Endothelial cell of hepatic sinusoid (primary cell): ENCODE data around the gene PDF.
"Not testable (repeated sequence)": the region's sequence is repeated elsewhere in the genome, so short reads cannot be mapped to it uniquely, and the experiment has no call there.

Experiments
- in situ Hi-C: cut with HindIII; loops from 2 replicates; pipeline ENCODE4 v1.10.0; 2017; ENCODE audit warnings: low sequenced_read_pairs

Gene PDF, protein sequence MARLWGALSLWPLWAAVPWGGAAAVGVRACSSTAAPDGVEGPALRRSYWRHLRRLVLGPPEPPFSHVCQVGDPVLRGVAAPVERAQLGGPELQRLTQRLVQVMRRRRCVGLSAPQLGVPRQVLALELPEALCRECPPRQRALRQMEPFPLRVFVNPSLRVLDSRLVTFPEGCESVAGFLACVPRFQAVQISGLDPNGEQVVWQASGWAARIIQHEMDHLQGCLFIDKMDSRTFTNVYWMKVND

DNA sequence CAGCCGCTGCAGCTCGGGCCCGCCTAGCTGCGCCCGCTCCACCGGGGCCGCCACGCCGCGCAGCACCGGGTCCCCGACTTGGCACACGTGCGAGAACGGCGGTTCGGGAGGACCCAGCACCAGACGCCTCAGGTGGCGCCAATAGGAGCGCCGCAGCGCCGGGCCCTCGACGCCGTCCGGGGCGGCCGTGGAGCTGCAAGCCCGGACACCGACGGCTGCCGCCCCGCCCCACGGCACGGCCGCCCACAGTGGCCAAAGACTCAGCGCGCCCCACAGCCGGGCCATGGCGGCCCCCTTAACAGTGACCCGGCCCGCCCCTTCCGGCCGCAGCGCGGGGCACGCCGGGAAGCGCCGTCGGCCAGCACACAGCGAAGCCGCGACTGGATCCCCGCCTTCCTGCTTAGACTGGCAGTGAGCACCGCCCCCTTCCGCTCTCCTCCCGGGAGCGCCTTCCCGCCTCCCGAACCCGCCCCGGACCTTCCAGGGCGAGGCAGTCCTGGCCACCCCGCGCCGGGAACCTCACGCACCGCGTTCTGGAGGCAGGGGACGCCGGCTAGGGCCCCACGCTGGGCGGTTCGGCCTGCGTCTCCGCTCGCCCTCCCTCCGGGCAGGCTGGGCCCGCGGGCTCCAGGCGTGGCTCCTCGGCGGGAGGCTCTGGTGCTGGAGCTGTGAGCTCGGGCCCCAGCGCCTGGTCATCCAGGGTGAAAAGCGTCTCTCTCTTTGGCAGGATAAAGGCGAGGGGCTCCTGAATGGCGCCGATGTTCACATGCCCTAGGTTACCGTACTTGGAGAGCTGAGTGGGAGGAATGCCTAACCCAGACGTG lies at the start of gene PDF:
TSS of gene PDF (minus strand) at position 303 of the 824 bp plus-strand sequence. CDS start at position 285, 18 bp downstream.
- in situ Hi-C loops: no loop called here

DNA sequence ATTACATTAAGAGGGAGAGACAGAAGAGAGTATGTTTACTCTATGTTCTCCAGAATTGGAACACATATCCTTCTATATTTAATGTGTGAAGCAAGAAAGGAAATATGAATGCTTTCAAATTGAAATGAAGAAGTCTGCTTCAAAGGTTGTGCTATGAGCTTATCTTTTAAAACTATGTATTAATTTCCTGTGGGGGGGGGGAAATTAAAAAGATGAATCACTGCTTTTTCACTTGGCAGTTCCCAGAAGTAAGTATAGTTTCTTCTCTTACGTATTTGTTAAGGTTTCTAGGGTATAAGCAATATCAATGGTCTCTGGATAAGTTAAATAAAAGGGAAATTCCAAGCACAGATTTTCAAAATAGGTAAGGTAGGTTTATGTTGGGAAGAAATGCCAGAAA lies 48.4 kb upstream of the PDF start:
- in situ Hi-C loops: no loop called here

DNA sequence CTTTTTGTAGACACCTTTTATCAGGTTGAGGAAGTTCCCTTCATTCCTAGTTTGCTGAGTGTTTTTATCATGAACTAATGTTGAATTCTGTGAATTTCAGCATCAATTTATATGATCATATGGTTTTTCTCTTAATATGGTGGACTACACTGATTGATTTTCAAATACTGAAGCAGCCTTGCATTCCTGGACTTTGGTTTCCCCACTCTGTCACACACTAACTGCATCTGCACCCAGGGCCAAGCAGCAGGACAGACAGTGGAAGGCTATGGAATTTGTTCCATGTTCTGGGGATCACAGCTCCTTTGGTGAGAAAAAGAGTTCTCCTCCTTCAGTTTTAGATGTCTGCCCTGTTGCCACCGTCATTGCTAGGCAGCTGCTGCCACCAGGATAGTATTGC lies 47.6 kb upstream of the PDF start:
- in situ Hi-C loops: no loop called here

DNA sequence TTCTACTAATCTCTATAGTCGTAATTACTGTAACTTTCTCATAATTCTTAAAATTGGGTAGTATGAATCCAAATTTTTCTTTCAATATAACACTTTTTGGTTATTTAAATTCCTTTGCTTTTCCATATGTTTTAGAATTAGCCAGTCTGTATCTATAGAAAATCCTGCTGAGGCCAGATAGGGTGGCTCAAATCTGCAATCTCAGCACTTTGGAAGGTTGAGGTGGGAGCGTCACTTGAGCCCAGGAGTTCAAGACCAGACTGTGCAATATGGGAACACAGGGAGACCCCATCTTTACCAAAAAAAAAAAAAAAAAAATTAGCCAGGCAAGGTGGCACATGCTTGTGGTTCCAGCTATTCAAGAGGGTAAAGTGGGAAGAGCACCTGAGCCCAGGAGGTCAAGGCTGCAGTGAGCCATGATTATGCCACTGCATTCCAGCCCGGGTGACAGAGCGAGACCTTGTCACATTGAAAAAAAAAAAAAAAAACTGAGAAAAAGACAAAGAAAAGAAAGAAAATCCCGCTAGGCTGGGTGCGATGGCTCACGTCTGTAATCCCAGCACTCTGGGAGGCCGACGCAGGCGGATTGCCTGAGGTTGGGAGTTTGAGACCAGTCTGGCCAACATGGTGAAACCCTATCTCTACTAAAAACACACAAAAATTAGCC lies 46.1 kb upstream of the PDF start:
- in situ Hi-C loops: no loop called here

DNA sequence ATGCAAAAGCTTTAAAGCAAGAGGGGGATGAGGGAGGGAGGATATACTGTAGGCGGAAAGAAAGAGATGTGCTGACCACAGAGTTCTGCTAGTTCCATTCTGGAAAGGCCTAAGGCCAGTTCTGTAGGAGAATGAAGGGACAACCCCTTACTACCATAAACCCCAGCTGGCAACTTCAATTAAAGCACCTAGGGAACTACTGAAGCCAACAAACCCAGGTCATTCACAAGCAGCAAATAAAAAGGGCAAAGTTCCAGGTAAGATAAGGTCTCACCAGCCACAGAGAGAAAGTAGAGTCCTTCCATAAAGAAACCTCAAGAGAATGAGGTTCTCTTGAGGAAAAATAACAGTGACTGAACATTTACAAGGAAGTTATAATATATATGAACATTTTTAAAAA lies 42.6 kb upstream of the PDF start:
- in situ Hi-C loops: no loop called here

DNA sequence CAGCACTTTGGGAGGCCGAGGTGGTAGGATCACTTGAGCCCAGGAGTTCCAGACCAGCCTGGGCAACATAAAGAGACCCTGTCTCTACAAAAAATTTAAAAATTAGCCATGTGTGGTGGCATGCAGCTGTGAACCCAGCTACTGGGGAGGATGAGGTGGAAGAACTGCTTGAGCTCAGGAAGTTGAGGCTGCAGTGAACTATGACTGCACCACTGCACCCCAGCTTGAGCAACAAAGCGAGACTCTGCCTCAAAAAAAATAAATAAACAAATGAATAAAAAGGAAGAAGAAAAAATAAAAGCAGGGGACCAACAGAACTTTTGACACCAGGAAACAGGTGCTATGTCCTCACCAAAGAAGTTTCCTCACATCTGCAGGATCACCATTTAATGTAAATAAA lies 41.2 kb upstream of the PDF start:
- in situ Hi-C loops: no loop called here

DNA sequence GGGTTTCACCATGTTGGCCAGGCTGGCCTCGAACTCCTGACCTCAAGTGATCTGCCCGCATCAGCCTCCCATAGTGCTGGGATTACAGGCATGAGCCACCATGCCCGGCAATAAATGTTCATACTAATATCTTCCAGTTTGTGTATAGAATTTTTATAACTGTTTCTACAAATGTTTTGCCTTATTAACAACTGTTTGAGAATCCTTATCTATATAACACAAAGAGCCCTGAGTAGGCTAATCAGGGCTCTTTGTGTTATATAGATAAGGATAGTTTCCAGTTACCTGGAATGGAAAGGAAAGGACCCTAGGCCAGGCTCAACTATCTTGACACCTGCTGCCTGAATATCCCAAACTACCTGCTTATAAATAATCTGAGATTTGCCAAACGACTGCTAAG lies 38.5 kb upstream of the PDF start:
- in situ Hi-C loops: no loop called here

DNA sequence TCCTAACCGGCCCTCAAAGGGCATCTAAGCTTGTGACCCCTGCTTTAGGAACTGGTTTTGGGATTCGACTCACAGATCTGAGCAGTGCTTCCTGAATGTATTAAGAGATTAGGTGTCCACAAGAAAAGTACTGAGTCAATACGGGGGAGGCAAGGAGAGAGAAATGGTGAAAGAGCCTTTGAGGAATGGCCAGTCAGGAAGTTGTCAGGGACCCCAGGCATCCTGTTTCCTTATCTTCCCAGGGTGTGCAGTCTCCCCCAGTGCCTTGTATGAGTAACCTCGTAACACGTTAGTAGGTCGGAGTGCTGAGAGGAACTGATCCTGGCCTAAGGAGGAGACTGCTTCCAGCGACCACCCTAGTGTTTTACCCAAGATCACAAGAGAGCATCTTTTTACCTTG lies 37.6 kb upstream of the PDF start:
- in situ Hi-C loops: no loop called here

DNA sequence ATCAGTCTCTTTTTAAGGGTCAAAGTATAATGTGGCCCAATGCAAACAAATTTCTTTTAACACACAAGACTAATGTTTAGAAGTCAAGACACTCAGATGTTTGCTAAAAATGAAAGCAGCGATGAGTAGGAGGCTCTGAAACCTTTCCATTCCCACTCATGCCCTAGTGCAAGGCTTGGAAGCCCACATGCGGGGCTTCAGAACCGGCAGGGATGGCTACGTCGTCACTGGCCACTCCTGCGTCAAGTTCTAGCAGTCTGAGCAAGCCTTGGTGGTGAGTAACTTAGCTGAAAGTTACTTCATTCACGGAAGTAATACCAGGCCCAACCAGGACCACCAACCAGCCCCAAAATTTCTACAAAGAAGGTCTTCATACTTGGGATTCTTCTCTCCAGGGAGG lies 36.0 kb upstream of the PDF start:
- in situ Hi-C loops: no loop called here

DNA sequence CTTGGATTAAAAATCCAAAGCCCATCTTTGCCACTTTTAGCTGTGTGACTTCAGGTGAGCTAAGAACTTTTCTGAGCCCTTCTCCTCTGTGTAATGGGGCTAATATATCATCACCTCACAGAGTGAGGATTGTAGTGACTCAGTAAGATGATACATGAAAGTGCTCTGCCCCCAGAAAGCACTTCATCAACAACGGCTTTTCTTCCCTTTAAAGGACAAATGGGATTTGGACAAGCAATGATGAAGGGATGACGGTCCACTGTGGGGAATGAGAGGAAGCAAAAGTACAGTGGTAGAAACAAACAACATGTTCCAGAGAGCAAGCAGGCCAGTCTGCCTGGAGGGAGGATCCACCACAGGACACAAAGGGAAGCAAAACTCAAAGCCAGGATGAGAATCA lies 35.5 kb upstream of the PDF start:
- in situ Hi-C loops: no loop called here

DNA sequence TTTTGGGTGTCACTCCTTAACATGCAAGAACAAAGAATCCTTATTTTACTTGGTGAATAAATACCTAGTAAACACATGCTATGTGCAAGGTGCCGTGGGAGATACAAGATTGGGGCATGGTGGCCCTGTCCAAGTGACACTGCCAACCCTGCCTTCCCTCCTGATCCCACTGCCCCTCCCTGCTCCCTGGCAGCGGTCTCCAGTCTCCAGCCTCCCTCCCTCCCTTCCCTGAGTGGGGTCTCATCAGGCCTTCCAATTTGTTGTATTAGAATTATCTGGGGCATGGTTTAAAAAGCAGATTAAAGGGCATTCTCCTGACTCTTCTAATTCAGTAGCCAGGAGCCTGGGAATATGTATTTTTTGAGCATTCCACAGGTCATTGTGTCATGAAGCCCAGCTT lies 33.7 kb upstream of the PDF start:
- in situ Hi-C loops: no loop called here

DNA sequence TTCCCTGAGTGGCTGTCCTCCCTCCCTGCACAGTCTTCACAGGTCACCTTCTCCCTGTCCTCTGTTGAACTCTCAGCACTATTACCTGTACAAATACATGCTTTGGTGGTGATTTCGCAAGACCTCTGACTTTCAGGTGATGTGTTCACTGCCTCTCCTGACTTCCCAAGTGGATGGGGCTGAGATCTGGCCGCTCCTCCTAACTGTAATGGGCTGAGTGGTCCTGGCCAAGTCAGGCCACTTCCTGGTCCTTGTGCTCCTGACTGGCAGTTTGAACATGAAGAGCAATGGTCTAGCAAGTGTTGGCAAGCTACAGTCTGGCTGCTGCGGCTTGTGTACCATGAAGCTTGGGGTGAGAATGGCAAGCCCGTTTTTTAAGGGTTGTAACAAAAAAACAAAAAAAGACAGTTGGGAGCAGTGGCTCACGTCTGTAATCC lies 32.9 kb upstream of the PDF start:
- in situ Hi-C loops: no loop called here

DNA sequence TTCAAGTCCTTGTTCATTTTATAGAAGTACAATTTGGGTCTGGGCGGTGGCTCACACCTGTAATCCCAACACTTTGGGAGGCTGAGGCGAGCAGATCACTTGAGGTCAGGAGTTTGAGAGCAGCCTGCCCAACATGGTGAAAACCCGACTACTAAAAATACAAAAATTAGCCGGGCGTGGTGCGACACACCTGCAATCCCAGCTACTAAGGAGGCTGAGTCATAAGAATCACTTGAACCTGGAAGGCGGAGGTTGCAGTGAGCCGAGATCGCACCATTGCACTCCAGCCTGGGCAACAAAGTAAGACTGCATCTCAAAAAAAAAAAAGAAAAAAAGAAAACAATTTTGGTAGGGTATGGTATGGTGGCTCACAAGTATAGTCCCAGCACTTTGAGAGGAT lies 29.7 kb upstream of the PDF start:
- in situ Hi-C loops: not testable (repeated sequence)

DNA sequence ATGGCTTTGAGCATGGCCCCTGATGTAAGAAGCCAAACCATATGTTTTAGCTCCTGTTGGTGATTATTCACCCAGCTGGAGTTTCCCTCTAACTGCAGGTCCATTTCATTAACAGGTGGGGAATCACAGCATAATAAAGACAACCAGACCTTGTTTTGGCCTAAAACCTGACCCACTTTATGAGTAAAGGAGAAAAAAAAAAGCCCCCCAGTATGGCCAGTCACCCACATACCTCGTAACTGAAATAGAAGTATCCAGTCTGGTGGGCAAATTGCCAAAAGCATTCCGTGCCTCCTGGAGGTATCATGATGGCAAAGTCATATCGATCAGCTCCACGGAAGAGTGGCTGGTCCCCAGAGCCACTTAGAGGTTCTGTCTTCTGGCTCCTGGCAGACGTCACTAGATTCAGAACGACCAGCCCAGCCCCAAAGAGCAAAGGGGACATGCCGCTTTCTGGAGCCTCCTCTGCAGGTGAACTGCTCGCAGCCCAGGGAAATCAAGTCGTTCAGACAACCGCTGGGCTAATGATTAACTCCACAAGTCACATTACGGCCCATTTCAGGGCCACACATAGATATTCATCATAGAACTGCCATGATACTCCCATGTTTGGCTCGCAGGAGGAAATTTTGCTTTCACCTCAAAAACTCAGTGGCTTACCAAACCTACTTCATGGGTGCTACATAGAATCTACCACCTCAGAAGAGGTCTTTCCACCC lies 21.1 kb upstream of the PDF start, which contains the start of gene TMED6:
TSS of gene TMED6 (minus strand) at position 478 of the 719 bp plus-strand sequence. CDS start at position 445, 33 bp downstream.
- in situ Hi-C loops: no loop called here

DNA sequence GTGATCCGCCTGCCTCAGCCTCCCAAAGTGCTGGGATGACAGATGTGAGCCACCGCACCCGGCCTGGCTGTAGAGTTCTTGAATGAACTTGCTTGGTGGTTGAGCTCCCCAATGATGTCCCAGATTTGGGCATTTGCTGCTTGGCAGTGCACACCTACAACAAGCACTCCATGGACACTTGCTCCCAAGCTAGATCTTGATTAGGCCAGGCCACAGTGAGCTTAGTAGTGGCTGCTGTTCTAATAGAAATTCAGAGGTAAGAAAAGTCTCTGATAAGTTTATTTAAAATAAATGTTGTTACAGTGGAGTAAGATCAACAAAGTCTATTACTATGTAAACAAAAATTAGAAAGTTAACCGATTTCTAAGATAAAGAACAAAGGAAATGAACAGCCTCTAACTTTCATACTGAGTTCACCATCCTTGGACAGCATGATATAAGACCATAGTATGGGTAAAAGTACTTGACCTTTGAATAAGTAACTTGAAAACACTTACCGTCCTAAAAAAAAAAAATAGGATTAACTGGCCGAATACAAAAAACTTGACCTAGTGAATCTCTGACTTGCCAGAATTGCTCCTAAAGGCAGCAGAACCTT lies 20.2 kb upstream of the PDF start:
- in situ Hi-C loops: no loop called here

DNA sequence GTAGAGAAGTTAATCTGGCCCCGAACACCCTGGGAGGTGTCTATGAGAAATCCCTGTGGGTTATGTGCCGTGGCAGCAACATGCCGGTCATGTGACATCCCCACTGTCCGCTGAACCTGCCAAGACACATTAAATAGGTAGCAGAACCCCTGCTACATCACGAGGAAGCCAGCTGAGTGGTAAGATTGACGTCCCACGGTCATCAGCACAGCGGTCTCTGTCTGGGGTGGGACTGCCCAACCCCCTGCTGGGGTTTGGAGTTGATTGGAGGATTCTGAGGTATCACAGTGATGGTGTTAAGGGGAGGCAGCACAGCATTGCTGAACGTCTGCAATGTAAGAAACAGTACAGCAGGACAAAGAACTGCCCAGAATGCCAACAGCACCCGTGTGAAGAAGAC lies 19.1 kb upstream of the PDF start:
- in situ Hi-C loops: no loop called here

DNA sequence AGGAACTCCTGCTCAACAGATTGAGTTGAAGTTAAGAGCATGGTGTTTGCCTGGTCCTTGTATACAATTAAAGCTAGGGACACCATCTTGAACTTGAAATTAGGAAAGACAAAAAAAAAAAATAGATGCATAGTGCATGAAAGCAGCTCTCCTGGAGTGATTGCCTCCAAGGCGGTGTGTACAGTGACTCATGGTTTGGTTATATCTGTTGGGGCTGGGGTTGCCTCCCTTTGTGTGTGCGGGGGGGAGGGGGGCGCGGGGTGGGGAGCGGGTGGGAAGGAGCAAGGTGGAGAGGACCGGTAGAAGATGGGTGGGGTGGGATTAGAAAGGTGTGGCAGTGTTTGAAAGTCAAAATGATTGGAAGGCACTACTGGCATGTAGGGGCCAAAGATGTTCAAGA lies 17.8 kb upstream of the PDF start:
- in situ Hi-C loops: no loop called here

DNA sequence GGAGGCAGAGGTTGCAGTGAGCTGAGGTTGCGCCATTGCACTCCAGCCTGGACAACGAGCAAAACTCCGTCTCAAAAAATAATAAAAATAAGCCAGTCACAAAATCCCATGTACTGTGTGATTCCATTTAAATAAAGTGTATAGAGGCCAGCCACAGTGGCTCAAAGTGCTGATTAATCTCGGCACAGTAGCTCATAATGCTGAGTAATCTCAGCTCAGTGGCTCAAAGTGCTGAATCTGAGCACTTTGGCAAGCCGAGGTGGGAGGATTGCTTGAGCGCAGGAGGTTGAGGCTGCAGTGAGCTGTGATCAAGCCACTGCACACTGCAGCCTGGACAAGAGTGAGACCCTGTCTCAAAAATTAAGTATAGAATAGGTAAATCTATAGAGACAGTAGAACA lies 16.3 kb upstream of the PDF start:
- in situ Hi-C loops: no loop called here

DNA sequence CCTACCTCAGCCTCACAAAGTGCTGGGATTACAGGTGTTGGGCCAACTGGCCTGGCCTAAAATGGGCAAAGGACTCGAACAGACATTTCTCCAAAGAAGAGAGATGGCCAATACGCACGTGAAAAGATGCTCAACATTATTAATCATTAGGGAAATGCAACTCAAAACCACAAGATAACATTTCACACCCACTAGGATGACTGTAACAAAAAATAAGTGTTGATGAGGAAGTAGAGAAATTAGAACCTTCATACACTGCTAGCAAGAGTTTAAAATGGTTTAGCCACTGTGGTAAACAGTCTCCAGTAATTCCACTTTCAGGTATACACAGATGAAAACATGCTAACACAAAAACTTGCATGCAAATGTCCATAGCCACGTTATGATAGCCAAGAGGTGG lies 15.5 kb upstream of the PDF start:
- in situ Hi-C loops: no loop called here

DNA sequence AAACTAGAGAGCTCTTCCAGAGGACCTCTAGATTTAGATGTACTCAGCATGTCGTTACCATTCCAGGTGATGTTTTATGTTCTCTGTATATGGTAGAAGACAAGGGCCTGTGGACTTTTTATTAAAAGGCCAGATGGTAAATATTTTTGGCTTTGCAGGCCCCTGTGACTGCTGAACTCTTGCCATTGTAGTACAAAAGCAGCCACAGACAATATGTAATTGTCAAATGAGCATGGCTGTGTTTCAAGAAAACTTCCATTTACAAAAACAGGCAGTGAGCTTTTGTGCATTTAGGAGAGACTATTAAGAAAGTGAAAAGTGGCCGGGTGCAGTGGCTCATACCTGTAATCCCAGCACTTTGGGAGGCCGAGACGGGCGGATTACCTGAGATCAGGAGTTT lies 13.8 kb upstream of the PDF start:
- in situ Hi-C loops: no loop called here

DNA sequence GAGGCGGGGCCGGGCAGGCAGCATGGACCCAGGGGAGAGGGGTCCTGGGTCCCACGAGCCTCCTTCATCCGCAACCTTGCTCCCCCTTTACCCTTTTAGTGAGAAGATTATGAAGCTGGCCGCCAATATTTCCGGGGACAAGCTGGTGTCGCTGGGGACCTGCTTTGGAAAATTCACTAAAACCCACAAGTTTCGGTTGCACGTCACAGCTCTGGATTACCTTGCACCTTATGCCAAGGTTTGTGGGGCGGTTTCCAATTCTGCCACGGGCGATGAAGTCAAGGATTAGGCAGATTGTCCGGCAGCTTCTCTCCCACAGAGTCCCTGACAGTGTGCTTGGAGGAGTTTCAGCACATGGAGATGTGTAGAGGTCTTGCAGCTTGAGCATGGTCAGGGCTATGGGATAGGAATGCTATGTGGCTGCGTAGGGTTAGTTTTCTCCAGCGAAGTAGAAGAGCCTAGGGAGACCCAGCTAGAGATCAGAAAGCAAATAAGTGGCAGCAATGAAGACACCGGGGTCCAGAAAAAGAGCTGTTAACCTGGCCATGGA lies 9.8 kb upstream of the PDF start:
- in situ Hi-C loops: no loop called here
